K562 (cell line): Measurements from ENCODE around the gene DNAJC11. TPM values are rescaled to one million over a fixed set of nuclear protein-coding genes. Genes with fewer than 3 reads are reported as not detected.

Source experiments
- BCL6 ChIP-seq: fragments of 250-450 bp; sonication (Bioruptor Pico); IDR thresholded peaks from 2 replicates; pipeline ENCODE4 v1.4.0; 2020
- BMI1 ChIP-seq: fragments of 150-350 bp; IDR thresholded peaks from 2 replicates; pipeline ENCODE4 v1.6.1; 2014; ENCODE audit warnings: low read length
- CCNT2 ChIP-seq: IDR thresholded peaks from 2 replicates; pipeline ENCODE4 v1.6.1; 2011; ENCODE audit warnings: borderline replicate concordance, low read depth, mild to moderate bottlenecking, moderate library complexity, mixed read lengths, low read length; ENCODE audit not compliant: insufficient read length; ENCODE audit errors: extremely low read depth
- EGR1 ChIP-seq: fragments of 450-650 bp; conservative IDR thresholded peaks from 2 replicates; pipeline ENCODE4 v1.6.1; 2017; ENCODE audit warnings: mild to moderate bottlenecking
- GTF2B ChIP-seq: IDR thresholded peaks from 2 replicates; pipeline ENCODE4 v1.6.1; 2011; ENCODE audit not compliant: insufficient read length; ENCODE audit errors: extremely low read depth
- HNRNPUL1 ChIP-seq: fragments of 200-400 bp; formaldehyde crosslinking; IDR thresholded peaks from 2 replicates; pipeline ENCODE4 v1.6.1; 2017; ENCODE audit warnings: low read length
- IRF2 ChIP-seq: sonication (generic); formaldehyde crosslinking; IDR thresholded peaks from 2 replicates; pipeline ENCODE4 v1.8.1; 2022; ENCODE audit warnings: mild to moderate bottlenecking, missing genetic modification reagents
- KAT2B ChIP-seq: IDR thresholded peaks from one replicate; pipeline ENCODE4 v1.6.1; 2012; ENCODE audit warnings: low read depth, mild to moderate bottlenecking, control low read depth, inconsistent platforms, low read length, moderate library complexity
- KLF1 ChIP-seq: fragments of 450-650 bp; IDR thresholded peaks from 2 replicates; pipeline ENCODE4 v1.6.1; 2016; ENCODE audit warnings: missing genetic modification characterization, missing compliant biosample characterization
- MGA ChIP-seq: fragments of 450-650 bp; IDR thresholded peaks from 2 replicates; pipeline ENCODE4 v1.6.1; 2016; ENCODE audit warnings: mild to moderate bottlenecking, moderate library complexity
- MTA2 ChIP-seq: fragments of 450-650 bp; IDR thresholded peaks from 2 replicates; pipeline ENCODE4 v1.6.1; 2016; ENCODE audit warnings: low read depth
- MYC ChIP-seq, 2 experiments: fragments of 250-450 bp in 1 of 2; sonication (Bioruptor Pico) in 1 of 2; IDR thresholded peaks; 2 replicates each; pipeline versions ENCODE4 v1.5.1 to v1.6.1; 2012 to 2021; ENCODE audit warnings: low read depth in 2 of 2, borderline replicate concordance in 1 of 2, improper control_type of control experiment in 1 of 2, low read length in 1 of 2, mild to moderate bottlenecking in 1 of 2, moderate library complexity in 1 of 2
- NFE2 ChIP-seq: IDR thresholded peaks from 2 replicates; pipeline ENCODE4 v1.6.1; 2014; ENCODE audit warnings: antibody characterized with exemption, low read depth
- SRSF1 ChIP-seq: fragments of 200-400 bp; formaldehyde crosslinking; IDR thresholded peaks from 2 replicates; pipeline ENCODE4 v1.6.1; 2017; ENCODE audit warnings: mild to moderate bottlenecking, low read depth, low read length, moderate library complexity
- ZNF239 ChIP-seq: fragments of 250-450 bp; sonication (Bioruptor Pico); IDR thresholded peaks from 2 replicates; pipeline ENCODE4 v1.4.0; 2020; ENCODE audit warnings: mild to moderate bottlenecking
- ZNF707 ChIP-seq: fragments of 250-450 bp; sonication (Bioruptor Pico); conservative IDR thresholded peaks from 2 replicates; pipeline ENCODE4 v1.8.0; 2022; ENCODE audit warnings: inconsistent platforms, mild to moderate bottlenecking, moderate library complexity
- ZNF79 ChIP-seq: fragments of 250-450 bp; sonication (Bioruptor Pico); IDR thresholded peaks from 2 replicates; pipeline ENCODE4 v1.4.0; 2020; ENCODE audit warnings: low read depth, mild to moderate bottlenecking, moderate library complexity
- polyA plus RNA-seq, 8 experiments: library from polyadenylated mRNA; depleted of rRNA in 4 of 8; stranded (reverse) in 5 of 8; unstranded in 3 of 8; fragments of >200 nt; fragmentation: Nextera tagmentation in 2 of 8; fragmentation: Illumina TruSeq in 1 of 8; extraction: Ambion mirVana in 2 of 8; extraction: Trizol in 1 of 8; gene quantifications; 2 replicates each; pipeline versions ENCODE4 v1.2.1 to v1.2.3, GENCODE V29; 2011 to 2014; ENCODE audit warnings: inconsistent platforms in 1 of 8, missing spikeins in 1 of 8
- total RNA-seq, 7 experiments: library from RNA; depleted of rRNA in 6 of 7; stranded (reverse); fragments of >200 nt in 6 of 7; fragmentation: Illumina TruSeq in 2 of 7; extraction: Trizol in 2 of 7; gene quantifications; 2 replicates each; pipeline versions ENCODE4 v1.2.1 to v1.2.3, GENCODE V29; 2011 to 2021; ENCODE audit warnings: low replicate concordance in 1 of 7

DNAJC11 gene
- total and polyA plus RNA-seq, 9 of the 15 experiments (the other 6 are each of a cell fraction or from before 2014, with no cell fraction given): 14.1 to 123 (median 76.6) TPM

GRCh38 chr1:6614929-6615785 lies 86.5 kb downstream of the DNAJC11 start (continued):
- TF ChIP-seq ZNF239 (no peak), ZNF79 (CRISPR knock-in tag) (no peak), ZNF707 (CRISPR knock-in tag) (no peak), BMI1 (no peak), MYC (IDR thresholded peaks at IDR 0.05; ENCODE audit: low read depth, low read length) (no peak), MYC (CRISPR knock-in tag; IDR thresholded peaks at IDR 0.05; ENCODE audit: borderline replicate concordance, low read depth) (no peak), GTF2B (no peak), IRF2 (CRISPR knock-in tag) (no peak), BCL6 (CRISPR knock-in tag) (no peak), SRSF1 (no peak), KLF1 (tag) (no peak), KAT2B (no peak), NFE2 (no peak), HNRNPUL1 (no peak), EGR1 (peak; percentile 92), CCNT2 (peak; percentile 42), MTA2 (no peak), MGA (no peak)
